ENCODE data around the gene TTC7B.

Gene TTC7B

GRCh38 chr14:90624732-90625400, 191.4 kb downstream of the TTC7B start:
- TF ChIP-seq CTCF (IDR thresholded peaks at IDR 0.05) = no peak

GRCh38 chr14:90624227-90624626, 192.0 kb downstream of the TTC7B start:
- no peak for TF ChIP-seq CTCF (IDR thresholded peaks at IDR 0.05)

- no peak for TF ChIP-seq CTCF (IDR thresholded peaks at IDR 0.05)
Measured at GRCh38 chr14:90621201-90621600, 195.0 kb downstream of the TTC7B start.

GRCh38 chr14:90620568-90621077, 195.6 kb downstream of the TTC7B start:
- TF ChIP-seq CTCF (IDR thresholded peaks at IDR 0.05) = no peak

GRCh38 chr14:90619911-90620310, 196.3 kb downstream of the TTC7B start:
- no peak for TF ChIP-seq CTCF (IDR thresholded peaks at IDR 0.05)

GRCh38 chr14:90617961-90618360, 198.3 kb downstream of the TTC7B start:
- TF ChIP-seq CTCF (IDR thresholded peaks at IDR 0.05) = no peak

- no peak for TF ChIP-seq CTCF (IDR thresholded peaks at IDR 0.05)
Measured at GRCh38 chr14:90616881-90617280, 199.3 kb downstream of the TTC7B start.

- TF ChIP-seq CTCF (IDR thresholded peaks at IDR 0.05) = no peak
Measured at GRCh38 chr14:90616313-90616712, 199.9 kb downstream of the TTC7B start.

All from LNCAP (cell line).